HG03196 (cell line): ENCODE results near the gene HBG2.
"Not testable (repeated sequence)": the region's sequence is repeated elsewhere in the genome, so short reads cannot be mapped to it uniquely, and the experiment has no call there.

Experiments
- ATAC-seq: cut with Tn5 transposase; IDR thresholded peaks from one replicate; pipeline ENCODE4 v1.9.1; 2021; ENCODE audit not compliant: unreplicated experiment

HBG2 gene

DNA sequence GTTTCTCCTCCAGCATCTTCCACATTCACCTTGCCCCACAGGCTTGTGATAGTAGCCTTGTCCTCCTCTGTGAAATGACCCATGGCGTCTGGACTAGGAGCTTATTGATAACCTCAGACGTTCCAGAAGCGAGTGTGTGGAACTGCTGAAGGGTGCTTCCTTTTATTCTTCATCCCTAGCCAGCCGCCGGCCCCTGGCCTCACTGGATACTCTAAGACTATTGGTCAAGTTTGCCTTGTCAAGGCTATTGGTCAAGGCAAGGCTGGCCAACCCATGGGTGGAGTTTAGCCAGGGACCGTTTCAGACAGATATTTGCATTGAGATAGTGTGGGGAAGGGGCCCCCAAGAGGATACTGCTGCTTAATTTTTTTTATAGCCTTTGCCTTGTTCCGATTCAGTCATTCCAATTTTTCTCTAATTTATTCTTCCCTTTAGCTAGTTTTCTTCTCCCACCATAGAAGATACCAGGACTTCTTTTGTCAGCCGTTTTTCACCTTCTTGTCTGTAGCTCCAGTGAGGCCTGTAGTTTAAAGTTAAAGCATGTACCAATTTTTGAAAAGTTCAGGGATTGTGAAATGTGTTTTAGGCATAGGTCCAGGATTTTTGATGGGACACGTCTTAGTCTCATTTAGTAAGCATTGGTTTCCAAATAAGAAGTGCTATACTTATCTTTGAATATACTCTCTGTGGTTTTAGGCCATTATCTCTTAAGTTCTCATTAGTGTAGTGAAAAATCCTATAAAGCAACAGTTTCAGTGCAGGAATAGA, at the start of gene HBG2:
HBG2 (minus strand) TSS at position 136 of the 768 bp plus-strand sequence; CDS start at position 83, 53 bp downstream.
- ATAC-seq: not testable (repeated sequence)

DNA sequence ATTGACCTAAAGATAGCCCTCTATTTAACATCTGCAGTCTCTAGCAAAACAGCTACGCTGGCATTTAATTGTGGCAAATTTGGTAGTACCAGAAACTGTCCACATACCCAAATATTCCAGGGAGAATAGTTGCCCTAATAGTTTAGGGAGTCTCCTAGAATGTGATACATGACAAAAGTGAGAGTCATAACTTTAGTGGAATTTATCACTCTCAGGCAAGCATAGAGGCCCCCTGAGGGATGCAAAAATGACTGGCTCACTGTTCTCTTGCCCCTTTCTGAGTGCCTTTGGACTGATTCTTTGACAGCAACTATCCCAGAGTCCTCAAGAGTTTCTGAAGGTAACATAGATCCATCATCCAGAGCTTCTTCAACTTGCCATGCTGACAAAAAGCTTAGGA, 49.5 kb upstream of the HBG2 start:
- ATAC-seq: no peak

DNA sequence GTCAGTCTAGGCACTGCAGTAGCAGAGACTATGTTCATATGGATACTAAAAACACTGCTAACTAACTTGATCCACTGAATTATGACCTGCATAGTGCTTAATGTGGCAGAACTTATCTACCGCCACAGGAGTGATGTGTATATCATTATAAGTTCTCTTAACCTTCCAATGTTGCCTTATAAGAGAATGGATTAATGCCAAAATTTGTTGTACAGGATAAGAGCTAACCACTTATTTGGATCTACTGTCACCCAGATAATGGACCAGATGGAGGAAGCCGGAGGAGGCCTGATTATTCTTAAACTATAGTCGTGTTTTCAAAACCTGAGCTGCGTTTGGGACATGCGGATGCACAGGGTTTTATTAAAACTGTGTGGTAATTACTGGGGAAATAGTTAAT, 49.0 kb upstream of the HBG2 start:
- ATAC-seq: no peak

DNA sequence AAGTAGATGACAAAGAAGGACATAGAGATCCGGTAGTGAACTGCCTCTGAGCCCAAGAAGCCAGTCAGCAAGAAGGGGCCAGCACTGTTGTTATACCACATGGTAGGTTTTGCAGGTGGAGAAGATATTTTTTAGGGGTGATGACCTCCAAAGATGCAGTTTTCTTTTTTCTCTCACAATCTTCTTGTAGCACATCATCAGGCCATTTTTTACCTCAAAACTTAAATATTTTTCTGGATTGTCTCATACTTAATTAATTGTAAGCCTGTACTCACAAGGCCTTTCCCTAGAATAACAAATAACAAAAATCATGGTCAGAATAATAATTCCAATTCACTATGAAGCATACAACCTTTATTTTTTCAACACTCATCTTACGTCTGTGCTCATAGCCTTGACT, 47.3 kb upstream of the HBG2 start, which contains the start of gene OR51B4:
OR51B4 (minus strand) TSS at position 101 of the 400 bp plus-strand sequence; CDS start at position 101, 0 bp downstream.
- ATAC-seq: no peak

DNA sequence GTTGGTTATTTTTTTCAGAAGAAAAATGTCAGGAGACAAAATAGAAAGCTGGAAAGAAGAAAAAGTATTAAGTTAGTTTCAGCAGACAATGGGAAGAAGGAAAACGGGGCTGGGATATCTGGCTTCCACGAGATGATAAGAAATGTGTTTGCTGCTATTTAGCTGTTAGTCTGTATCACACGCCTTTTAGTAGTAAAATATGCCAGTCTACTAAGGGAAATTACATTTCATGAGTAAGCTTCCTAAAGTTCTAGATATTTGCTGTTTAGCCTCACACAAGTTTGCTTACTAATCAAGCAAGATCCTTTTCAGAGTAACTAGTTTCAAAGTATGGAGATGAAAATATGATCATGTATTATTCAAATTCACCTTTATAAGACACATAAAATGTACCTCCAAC, 45.7 kb upstream of the HBG2 start:
- ATAC-seq: no peak

DNA sequence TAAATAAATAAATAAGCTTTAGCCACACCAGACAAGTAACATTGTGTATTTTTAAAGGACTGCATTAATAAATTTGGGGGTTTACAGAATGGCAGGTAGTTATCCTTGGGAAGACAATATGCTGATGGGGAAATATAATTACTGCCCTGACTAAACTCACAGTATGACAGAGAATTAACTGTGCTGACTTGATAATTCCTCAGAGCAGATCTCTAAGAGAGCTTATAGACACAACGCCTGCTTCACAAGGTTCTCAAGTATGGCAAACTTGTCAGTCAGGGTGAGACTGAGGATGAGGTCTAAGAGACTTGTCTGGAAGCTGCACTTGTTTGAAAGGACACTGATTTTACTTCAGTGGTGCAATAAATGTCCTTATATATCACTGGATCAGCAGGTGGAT, 43.9 kb upstream of the HBG2 start:
- no peak for ATAC-seq

DNA sequence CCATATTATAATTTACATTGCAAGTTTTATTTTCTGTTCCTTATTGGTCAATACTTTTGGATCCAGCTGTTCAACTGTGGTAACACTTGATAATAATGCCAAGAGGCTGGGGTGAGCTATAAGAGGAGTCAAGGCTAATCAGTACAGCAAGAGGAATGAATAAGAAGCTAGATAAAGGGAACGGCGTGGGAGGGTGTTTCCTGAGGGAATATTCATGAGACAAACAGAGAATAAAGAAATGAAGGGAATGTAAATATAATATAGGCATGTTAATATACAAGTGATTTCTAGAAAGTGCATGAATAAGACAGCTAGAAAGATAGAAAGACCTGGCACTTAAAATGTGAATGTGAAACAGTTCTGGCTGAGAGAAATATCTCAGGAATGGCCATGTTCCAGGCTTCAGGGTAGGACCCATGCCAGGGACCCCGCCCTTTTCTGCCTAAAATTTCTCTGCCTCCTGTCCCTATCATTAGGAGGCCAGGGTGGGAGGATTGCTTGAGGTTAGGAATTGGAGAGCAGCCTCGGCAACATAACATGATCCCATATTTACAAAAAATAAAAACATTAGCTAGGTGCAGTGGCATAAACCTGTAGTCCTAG, 43.2 kb upstream of the HBG2 start:
- ATAC-seq: no peak

DNA sequence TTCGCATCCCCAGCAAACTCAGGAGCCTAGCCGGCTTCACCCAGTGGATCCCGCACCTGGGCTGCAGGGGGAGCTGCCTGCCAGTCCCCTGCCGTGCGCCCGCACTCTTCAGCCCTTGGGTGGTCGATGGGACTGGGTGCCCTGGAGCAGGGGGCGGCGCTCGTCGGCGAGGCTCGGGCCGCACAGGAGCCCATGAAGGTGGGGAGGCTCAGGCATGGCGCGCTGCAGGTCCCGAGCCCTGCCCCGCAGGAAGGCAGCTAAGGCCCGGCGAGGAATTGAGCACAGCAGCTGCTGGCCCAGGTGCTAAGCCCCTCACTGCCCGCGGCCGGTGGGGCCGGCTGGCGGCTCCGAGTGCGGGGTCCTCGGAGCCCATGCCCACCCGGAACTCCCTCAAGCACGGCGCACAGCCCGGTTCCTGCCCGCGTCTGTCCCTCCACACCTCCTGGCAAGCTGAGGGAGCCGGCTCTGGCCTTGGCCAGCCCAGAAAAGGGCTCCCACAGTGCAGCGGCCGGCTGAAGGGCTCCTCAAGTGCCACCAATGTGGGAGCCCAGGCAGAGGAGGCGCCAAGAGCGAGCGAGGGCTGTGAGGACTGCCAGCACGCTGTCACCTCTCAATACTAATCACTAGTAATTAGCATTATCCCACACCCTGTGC, 39.9 kb upstream of the HBG2 start:
- not testable (repeated sequence) for ATAC-seq

DNA sequence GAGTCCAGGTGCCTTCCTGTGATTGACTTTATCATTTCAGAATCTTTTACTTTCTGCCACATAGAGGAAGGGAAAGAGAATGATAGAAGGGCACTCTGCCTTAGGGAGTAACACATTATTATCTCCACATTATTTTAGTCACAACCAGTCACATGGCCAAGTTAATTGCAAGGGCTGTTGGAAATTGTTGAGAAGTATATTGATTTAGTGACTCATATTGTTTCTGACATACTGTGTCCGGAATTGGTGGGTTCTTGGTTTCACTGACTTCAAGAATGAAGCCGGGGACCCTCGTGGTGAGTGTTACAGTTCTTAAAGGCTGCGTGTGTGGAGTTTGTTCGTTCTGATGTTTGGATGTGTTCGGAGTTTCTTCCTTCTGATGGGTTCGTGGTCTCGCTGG, 38.4 kb upstream of the HBG2 start:
- ATAC-seq: no peak

DNA sequence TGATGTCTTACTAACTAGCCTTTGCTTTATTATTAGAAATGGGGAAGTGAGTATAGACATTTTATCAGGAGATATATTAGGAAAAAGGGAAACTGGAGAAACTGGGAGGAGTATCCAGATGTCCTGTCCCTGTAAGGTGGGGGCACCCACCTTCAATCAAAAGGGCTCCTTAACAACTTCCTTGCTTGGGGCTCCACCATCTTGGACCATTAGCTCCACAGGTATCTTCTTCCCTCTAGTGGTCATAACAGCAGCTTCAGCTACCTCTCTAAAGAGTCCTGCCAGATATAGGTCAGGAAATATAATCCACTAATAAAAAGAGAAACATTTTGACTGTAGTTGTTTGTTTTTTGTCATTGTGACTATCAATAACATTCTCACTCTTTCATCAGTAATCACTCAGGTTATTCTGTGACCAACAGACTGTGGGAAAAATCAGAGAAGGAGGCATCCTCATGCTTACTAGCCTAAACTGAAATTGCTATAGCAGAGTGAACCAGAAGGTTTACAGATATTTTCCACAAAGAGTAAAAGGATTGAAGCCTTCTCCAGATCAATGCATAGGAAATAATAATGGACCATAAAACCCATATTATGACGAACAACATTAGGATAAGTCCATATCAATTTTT, 36.7 kb upstream of the HBG2 start:
- peak; percentile 91 for ATAC-seq

DNA sequence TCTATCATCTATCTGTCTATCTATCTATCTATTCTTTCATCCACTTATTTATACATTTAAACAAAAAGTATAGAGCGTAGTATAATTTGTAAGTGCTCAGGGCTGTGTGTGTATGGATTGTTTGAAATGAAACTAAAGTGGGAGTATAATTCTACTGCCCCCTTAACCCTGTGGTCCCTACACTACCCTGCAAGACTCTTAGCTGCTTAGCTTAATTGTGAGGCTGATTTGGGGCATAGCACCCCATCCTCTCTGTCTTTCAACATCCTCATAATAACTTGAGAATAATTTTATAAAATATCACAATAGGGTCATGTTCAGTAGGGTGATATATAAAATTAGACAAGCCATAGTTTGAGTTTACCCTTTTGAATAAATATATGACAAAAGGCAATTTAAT, 35.5 kb upstream of the HBG2 start:
- ATAC-seq: no peak

DNA sequence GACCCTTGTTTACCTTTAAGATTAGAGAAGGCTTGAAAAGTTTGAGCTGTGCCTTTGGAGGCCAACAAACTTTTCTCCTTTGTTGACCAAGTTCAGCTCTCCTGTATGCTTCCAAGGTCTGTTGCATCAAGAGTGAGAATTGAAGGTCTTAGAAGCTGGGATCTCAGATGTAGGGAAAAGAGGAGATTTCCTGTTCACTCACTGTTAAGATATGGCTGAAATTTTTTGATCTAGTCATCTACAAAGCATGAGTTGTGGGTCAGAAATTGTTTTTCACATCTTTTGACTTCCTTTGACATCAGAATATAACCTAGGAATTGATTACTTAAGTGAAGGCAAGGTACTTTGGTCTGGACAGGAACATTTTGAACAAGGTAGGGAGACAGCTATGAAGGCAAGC, 35.1 kb upstream of the HBG2 start:
- ATAC-seq: no peak

DNA sequence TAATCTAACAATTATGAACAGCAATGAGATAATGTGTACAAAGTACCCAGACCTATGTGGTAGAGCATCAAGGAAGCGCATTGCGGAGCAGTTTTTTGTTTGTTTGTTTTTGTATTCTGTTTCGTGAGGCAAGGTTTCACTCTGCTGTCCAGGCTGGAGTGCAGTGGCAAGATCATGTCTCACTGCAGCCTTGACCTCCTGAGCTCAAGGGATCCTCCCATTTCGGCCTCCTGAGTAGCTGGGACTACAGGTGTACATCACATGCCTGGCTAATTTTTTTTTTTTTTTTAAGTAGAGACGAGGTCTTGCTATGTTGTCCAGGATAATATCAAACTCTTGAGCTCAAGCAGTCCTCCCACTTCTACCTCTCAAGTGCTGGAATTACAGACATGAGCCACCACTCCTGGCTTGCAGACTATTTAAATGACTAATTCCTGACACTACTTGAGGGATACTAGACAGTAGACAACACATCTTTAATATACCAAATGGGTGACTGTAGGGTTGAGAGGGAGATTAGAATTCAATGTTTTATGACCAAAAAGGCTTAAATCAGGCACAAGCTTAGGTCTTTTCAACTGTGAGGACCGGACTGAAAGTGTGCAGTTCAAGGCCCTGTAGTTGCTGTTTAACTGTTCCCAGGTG, 34.4 kb upstream of the HBG2 start:
- no peak for ATAC-seq

DNA sequence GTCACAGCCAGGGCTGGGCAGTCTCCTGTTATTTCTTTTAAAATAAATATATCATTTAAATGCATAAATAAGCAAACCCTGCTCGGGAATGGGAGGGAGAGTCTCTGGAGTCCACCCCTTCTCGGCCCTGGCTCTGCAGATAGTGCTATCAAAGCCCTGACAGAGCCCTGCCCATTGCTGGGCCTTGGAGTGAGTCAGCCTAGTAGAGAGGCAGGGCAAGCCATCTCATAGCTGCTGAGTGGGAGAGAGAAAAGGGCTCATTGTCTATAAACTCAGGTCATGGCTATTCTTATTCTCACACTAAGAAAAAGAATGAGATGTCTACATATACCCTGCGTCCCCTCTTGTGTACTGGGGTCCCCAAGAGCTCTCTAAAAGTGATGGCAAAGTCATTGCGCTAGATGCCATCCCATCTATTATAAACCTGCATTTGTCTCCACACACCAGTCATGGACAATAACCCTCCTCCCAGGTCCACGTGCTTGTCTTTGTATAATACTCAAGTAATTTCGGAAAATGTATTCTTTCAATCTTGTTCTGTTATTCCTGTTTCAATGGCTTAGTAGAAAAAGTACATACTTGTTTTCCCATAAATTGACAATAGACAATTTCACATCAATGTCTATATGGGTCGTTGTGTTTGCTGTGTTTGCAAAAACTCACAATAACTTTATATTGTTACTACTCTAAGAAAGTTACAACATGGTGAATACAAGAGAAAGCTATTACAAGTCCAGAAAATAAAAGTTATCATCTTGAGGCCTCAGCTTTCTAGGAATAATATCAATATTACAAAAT, 33.7 kb upstream of the HBG2 start:
- ATAC-seq: no peak

DNA sequence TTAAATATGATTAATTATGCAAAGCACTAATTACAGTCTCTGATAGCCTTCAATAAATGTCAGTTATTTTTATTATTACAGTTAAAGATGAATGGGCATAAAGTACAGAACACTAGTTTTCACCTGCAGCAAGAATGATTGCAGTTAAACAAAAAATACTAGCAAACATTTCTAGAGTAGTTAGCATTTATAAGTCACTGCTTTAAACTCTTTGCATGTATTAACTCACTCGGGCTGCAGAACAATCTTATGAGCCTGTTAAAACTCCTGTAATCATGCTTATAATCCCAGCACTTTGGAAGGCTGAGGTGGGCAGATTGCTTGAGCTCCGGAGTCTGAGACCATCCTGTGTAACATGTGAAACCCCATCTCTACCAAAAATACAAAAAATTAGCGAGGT, 32.3 kb upstream of the HBG2 start:
- no peak for ATAC-seq

DNA sequence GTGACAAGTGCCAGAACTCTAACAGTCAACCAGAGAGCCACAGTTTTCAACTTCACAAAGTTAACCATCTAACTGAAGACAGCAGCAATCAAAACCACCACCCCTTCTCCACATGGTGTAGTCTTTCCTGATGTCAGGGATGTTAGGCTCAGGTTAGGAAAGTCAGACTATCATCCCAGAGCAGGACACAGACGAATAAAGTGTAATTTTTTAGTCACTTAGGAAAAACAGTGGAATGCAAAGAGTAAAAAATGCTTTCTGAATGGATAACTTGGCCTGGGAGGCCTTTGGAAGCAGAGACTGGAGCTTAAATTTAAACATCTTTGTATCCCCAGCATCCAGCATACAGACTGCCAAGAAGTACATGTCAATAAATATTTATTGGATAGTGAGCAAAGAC, 31.8 kb upstream of the HBG2 start:
- ATAC-seq: no peak

DNA sequence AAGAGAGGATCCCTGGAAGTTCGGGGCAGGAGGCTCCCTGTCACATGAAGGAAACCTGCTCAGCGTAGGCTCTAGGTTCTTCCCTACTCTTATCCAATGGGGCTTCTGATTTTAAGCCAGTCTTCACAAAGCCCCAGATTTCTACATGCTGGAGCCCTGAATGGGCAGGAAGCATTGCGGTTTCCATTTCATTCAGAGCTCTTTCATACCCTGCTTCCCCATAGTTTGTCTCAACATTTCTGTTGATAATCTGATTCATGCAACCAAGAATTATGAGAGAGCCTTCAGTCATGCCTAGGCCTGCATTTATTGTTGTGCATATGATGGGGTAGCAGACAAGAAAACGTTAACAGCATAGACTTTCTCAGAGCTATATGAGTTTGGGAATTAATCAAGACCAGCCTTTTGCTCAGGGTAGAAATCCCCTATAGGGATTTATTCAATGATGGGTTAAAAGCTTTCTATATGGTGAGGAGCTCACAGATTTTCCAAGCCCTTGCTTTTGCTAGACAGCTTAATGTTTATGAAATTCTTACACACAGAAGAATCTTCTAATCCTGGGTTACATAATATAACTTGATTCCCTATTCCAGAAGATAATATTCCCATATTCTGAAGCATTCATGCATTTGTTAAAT, 31.2 kb upstream of the HBG2 start:
- no peak for ATAC-seq

DNA sequence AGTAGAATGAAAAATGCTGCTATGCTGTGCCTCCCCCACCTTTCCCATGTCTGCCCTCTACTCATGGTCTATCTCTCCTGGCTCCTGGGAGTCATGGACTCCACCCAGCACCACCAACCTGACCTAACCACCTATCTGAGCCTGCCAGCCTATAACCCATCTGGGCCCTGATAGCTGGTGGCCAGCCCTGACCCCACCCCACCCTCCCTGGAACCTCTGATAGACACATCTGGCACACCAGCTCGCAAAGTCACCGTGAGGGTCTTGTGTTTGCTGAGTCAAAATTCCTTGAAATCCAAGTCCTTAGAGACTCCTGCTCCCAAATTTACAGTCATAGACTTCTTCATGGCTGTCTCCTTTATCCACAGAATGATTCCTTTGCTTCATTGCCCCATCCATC, 30.1 kb upstream of the HBG2 start:
- ATAC-seq: no peak

DNA sequence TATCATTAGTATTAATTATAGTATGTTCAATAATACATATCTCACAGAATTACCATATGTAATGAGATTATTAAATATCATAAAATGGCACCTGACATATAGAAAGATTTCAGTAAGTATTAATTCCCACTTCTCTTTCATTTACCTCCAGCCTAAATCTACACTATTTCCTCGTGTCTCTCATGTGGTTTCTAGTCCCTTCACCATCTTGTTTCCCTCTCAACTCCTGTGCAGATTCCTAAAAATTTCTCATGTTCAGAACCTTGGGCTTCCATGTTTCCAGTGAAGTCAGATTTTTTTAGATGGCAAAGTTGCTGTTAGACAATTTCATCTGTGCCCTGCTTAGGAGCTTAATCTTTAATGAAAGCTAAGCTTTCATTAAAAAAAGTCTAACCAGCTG, 29.3 kb upstream of the HBG2 start:
- no peak for ATAC-seq

DNA sequence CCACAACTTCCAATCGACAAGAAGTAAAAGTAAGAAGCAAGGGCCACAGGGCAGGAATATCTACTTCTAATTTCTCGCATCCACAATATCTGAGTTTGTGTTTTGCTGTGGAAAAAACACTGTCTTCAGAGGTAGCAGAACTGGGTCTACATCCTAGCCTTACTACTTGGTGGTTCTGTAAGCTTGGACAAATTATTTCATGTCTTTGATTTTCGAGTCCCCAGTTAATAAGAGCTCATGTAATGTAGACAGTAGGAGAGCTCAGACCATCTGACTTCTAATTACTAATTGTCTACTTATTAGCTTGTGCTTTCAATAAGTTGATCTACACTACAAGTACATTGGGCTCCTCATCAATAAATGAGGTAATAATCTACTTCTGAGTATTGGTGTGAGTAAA, 28.5 kb upstream of the HBG2 start:
- no peak for ATAC-seq
